A549 treated with DMSO at 1 μM for 4 hours (cell line): ENCODE results near the gene SAAL1. TPM values are rescaled to one million over a fixed set of nuclear protein-coding genes. Genes with fewer than 3 reads are reported as not detected.

Experiments
- total RNA-seq: library from RNA; stranded (reverse); fragments of 200-300 nt; extraction: Qiagen RNA extraction; gene quantifications from 5 replicates; pipeline ENCODE4 v1.2.3, GENCODE V29; 2022; ENCODE audit warnings: low read depth

The SAAL1 gene
- 38.2 to 42.2 TPM (median 40.6 TPM) in 5 replicates for total RNA-seq

DNA sequence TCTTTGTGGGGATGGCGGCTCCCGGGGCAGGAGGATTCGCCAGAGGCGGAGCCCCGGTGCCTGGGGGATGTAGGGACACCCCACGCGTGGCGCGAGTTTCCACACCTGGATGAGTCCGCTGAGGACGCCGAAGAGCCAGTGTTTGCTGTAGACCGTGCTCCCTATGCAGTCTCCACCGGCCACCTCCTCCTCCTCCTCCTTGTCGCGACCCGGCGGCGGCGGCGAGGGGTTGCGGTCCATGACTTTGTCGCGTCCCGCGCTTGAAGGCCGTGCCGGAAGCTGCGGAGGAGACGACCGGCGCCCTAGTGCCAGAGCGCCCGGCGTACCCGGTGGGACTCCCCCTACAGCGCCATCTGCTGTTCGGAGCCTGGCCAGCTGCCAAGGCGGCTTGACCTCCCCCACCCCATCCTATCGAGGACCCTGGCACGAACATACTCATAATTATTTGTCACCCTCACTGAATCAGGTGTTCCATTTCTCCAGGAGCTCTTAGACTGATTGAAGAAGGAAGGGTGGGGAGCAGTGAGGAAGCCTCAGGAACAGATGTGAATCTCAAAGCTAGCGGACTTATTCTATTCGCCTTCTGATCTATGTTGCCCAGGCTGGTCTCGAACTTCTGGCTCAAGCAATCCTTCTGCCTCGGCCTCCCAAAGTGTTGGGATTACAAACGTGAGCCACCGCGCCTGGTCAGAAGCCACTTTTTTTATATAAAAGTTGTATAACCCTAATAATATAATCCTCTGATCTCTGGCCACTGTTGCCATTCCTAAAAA, at the start of gene SAAL1:
SAAL1 (minus strand) TSS at position 281 of the 773 bp plus-strand sequence; CDS start at position 240, 41 bp downstream.

DNA sequence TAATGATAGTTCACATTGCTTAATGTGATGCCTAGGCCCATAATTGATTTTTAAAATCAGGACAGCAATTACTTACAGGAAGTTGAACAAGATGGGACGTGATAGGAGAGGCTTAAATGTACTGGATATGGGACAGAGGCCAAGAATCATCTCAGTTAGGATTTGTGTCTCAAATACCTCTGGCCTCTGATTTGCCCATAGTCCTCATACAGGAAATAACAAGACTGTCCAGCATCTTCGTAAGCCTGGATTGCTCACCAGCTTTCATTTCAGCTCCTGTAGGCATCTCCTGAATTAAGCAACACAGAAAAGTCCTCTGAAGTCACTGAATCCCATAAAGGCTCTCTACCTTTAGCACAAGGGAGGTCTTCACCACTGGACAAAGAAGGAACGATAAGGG, 26.5 kb upstream of the SAAL1 start, which contains the start of gene MRGPRX3:
MRGPRX3 (plus strand) TSS at position 231 of the 400 bp plus-strand sequence. CDS start 4,632 bp downstream, outside the sequence.

GRCh38 chr11:18046116-18046777, 59.6 kb downstream of the SAAL1 start, which contains the start of gene TPH1:
Gene TPH1 (minus strand): TSS chr11:18046269. CDS start chr11:18040762, 5,507 bp downstream.

Other genes with a start within 250 kb of the SAAL1 start
- 11.7 to 20.6 TPM (median 16.4 TPM) in 5 replicates for gene SERGEF, start 93.0 kb downstream of the SAAL1 start, total RNA-seq
- 0.02 to 0.07 TPM (median 0.03 TPM) in 4 of 5 replicates, not detected in the other for gene TPH1, start 59.8 kb downstream of the SAAL1 start, total RNA-seq
- 0.10 TPM in 1 of 5 replicates, not detected in the others for gene MRGPRX3, start 26.5 kb upstream of the SAAL1 start, total RNA-seq
- not detected in 5 replicates for gene MRGPRX4, start 66.8 kb upstream of the SAAL1 start, total RNA-seq
- gene SAA4, start 130.7 kb upstream of the SAAL1 start, total RNA-seq, result not detected in 5 replicates
- gene SAA2, start 142.6 kb upstream of the SAAL1 start, total RNA-seq, result not detected in 5 replicates
- 0.24 to 0.55 TPM (median 0.43 TPM) in 4 of 5 replicates, not detected in the other for gene SAA1, start 160.2 kb upstream of the SAAL1 start, total RNA-seq
- 12.7 to 15.1 TPM (median 13.8 TPM) in 5 replicates for gene HPS5, start 216.1 kb upstream of the SAAL1 start, total RNA-seq
- 32.9 to 41.2 TPM (median 38.7 TPM) in 5 replicates for gene GTF2H1, start 216.5 kb upstream of the SAAL1 start, total RNA-seq